GM18519 (cell line): ENCODE results near the gene CTXND2.
A peak's percentile ranks its signal among the peaks of the same experiment; 100 is the strongest.
"Not testable (repeated sequence)": the region's sequence is repeated elsewhere in the genome, so short reads cannot be mapped to it uniquely, and the experiment has no call there.

Experiments used
- ATAC-seq: cut with Tn5 transposase; IDR thresholded peaks from one replicate; pipeline ENCODE4 v1.9.1; 2021; ENCODE audit warnings: mild to moderate bottlenecking, moderate library complexity; ENCODE audit not compliant: unreplicated experiment, low FRiP score

CTXND2 gene

GRCh38 chr1:150888727-150889126 lies 1.8 kb downstream of the CTXND2 start:
- ATAC-seq, result no peak

- no peak for ATAC-seq
These were observed 3.1 kb downstream of the CTXND2 start for GRCh38 chr1:150890033-150890416.

- ATAC-seq, result no peak
These were observed 6.5 kb downstream of the CTXND2 start for GRCh38 chr1:150893336-150893913.

DNA sequence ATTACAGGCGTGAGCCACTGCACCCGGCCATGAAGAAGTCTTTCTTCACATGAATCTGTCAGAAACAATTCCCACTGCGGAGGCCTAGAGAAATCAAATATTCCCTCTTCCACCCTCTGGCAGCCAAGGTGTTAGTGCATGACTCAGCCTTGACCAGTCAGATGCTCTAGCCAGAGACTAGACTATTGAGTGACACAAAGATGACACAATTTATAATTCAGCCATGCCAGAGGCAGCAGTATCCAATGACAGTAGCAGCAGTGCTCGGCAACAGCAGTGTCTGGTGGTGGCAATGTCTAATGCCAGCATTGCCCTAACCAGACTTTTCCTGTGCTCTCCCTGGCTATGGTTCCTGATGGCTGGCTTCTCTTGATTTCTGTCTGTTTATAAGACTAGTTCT lies 8.7 kb downstream of the CTXND2 start:
- no peak for ATAC-seq

GRCh38 chr1:150899795-150900194 lies 12.9 kb downstream of the CTXND2 start:
- not testable (repeated sequence) for ATAC-seq

GRCh38 chr1:150902346-150902745 lies 15.4 kb downstream of the CTXND2 start:
- ATAC-seq, result no peak

DNA sequence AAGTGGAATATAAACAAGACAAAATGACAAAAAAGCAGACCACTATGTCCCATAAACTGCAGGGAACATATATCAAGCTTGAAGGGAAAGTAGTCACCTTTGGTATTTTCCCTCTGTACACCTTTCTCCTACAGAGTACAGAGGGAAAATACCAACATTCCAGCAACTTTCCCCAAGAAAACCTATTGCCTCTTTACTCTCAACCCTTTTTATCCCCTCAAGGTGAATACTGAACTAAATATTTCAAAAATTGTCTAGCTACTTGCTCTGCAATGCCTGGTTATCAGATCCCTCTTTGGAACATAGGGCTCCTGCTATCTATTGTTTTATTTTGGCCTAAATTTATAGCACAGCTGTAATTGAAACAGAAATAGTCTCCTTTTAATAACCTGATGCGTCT lies 15.8 kb downstream of the CTXND2 start:
- no peak for ATAC-seq

- no peak for ATAC-seq
These were observed 18.4 kb downstream of the CTXND2 start for GRCh38 chr1:150905301-150905700.

- ATAC-seq, result no peak
These were observed 19.4 kb downstream of the CTXND2 start for GRCh38 chr1:150906329-150906728.

DNA sequence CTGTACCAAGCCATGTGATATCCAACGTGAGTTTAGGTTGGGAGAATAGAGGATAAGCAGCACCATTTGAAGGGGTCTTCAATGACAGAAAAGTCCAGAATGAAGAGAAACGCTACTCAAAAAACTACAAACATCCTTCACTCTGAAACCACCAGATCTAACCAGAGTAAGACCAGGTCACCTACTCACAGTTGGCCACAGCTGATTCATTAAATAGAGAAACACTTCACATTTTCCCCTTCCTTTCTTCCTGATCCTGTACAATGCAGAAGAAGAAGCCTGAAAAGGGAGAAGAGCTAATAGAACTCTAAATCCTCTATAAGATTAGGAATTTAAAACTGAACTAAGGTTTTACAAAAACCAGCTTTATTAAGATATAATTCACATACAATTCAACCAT lies 19.9 kb downstream of the CTXND2 start:
- no peak for ATAC-seq

- no peak for ATAC-seq
These were observed 22.7 kb downstream of the CTXND2 start for GRCh38 chr1:150909585-150910180.

DNA sequence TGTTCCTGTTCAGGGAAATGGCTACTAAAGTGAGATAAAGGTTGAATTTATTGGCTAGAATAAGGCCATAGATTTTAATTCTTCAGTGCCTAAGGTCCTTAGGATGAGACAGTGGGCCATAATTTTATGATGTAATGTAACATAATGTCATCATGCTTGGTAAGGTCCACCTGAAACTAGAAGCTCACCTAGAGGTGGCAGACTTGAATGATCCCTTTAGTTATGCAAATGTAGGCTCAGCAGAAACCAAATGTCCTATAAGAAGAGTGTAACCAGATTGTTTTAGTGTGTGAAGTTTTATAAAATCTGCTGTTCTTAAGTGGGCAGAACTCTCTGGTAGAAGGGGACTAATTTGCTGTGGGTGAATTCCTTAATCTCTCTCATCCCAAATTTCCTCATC lies 25.7 kb downstream of the CTXND2 start:
- ATAC-seq, result no peak

GRCh38 chr1:150917387-150917786 lies 30.5 kb downstream of the CTXND2 start:
- no peak for ATAC-seq

DNA sequence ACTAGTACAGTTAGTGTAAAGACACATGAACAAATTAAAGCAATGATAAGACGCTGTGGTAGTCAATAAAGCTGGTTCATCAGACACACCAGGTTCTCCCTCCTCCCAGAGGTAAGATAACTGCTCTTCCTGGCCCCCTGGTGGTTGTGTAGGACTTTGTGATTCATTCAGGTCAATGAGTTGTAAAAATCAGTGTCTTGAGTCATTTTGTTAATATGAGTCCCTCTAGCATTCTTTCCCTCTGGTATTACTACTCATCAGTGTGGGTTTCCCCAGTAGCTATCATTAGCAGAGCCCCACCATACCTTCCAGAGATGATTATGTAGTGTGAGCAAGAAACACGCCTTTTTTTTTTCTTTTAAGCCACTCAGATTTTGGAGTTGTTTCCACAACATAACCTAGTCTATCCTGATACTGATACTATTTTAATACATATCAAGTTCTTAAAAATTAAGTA lies 35.6 kb downstream of the CTXND2 start:
- ATAC-seq, result no peak

GRCh38 chr1:150925080-150925479 lies 38.1 kb downstream of the CTXND2 start:
- ATAC-seq, result no peak

GRCh38 chr1:150926097-150926741 lies 39.3 kb downstream of the CTXND2 start, which contains the start of gene SETDB1:
Gene SETDB1, plus strand, starts transcription at chr1:150926363. Its CDS starts 1,352 bp downstream, at chr1:150927715.
- peak; percentile 87 for ATAC-seq

GRCh38 chr1:150927624-150928023 lies 40.7 kb downstream of the CTXND2 start:
- ATAC-seq, result no peak

DNA sequence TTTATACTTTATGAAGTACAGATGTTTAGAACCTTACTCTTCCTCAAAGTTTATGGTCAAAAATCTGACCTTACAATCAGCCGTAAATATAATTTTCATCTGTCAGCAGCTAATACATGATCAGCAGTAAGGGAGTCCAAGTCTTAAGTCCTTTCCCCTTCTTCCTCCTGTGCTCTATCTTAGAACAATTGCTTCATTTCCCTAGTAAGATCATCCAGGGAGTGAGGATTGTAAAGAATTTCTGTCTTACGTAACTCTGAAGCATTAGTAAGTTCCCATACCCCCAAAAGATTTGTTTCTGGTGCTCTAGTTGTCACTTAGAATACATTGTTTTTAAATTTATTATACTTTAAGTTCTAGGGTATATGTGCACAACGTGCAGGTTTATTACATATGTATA lies 41.4 kb downstream of the CTXND2 start:
- ATAC-seq, result no peak

DNA sequence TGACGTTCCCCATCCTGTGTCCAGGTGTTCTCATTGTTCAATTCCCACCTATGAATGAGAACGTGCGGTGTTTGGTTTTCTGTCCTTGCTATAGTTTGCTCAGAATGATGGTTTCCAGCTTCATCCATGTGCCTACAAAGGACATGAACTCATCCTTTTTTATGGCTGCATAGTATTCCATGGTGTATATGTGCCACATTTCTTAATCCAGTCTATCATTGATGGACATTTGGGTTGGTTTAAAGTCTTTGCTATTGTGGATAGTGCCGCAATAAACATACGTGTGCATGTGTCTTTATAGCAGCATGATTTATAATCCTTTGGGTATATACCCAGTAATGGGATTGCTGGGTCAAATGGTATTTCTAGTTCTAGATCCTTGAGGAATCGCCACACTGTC lies 41.8 kb downstream of the CTXND2 start:
- not testable (repeated sequence) for ATAC-seq

DNA sequence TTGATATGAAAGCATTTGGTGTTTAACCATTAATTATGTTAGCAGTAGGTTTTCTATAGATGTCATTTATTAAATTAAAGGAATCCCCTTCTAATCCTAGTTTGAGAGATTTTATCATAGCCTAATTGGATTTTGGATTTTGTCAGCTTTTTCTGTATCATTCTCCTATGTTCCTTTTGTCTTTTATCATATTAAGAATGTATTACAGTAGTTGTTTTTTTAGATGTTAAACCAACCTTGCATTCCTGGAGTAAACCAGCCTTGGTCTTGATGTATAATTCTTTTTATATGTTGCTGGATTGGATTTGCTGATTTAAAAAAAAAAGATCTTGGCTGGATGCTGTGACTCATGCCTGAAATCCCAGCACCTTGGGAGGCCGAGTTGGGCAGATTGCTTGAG lies 44.8 kb downstream of the CTXND2 start:
- ATAC-seq, result no peak

- no peak for ATAC-seq
These were observed 57.9 kb downstream of the CTXND2 start for GRCh38 chr1:150944856-150945255.

DNA sequence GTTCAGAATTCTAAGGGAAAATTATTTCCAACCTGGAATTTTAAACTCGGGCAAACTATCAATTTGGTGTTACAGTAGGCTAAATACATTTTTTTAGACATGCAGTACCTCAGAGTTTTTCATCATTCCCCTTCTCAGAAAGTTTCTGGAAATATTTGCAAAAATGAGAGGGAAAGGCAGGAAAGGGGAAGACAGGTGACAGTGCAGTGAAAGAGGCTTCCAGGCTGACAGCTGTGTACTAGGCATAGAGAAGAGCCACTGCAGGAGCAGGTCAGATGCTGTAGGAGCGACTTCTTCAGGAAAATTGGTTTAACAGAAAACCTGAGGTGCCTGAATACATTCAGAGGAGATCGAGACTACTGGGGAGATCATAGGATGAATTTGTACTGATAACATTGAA lies 67.8 kb downstream of the CTXND2 start:
- no peak for ATAC-seq
